Thoracic aorta (tissue), 2 donors: ENCODE data around the gene CERK. TPM values are rescaled to one million over a fixed set of nuclear protein-coding genes. Genes with fewer than 3 reads are reported as not detected.

Experiments
- ATAC-seq: fragments of 150-250 bp; one replicate; pipeline ENCODE4 v1.8.0; 2017; ENCODE audit warnings: low read depth; ENCODE audit not compliant: insufficient number of reproducible peaks, low FRiP score
- DNase-seq: peaks from one replicate; pipeline ENCODE4 v3.0.0-alpha.2; 2020; ENCODE audit warnings: low spot score
- H3K27ac ChIP-seq, 2 donors: fragments of 200-600 bp; sonication (generic); 1 replicate in 1 of 2; 2 replicates in 1 of 2; pipeline ENCODE4 v1.5.1; 2016; ENCODE audit warnings: mild to moderate bottlenecking in 2 of 2, moderate library complexity in 2 of 2
- H3K27me3 ChIP-seq: fragments of 200-600 bp; sonication (generic); replicated peaks from 2 replicates; pipeline ENCODE4 v1.6.0; 2016; ENCODE audit warnings: mild to moderate bottlenecking; ENCODE audit not compliant: insufficient read depth
- H3K36me3 ChIP-seq: fragments of 200-600 bp; sonication (generic); one replicate; pipeline ENCODE4 v1.5.1; 2016
- H3K4me1 ChIP-seq, 2 donors: fragments of 200-600 bp; sonication (generic); 1 replicate in 1 of 2; 2 replicates in 1 of 2; pipeline versions ENCODE4 v1.5.1 to v1.6.0; 2016; ENCODE audit warnings: low read depth in 2 of 2, mild to moderate bottlenecking in 1 of 2; ENCODE audit not compliant: control insufficient read depth in 1 of 2
- H3K4me3 ChIP-seq: fragments of 200-600 bp; sonication (generic); 2 replicates; pipeline ENCODE4 v1.5.1; 2016; ENCODE audit warnings: mild to moderate bottlenecking
- H3K9me3 ChIP-seq: fragments of 200-600 bp; sonication (generic); 2 replicates; pipeline ENCODE4 v1.5.1; 2016
- total RNA-seq, 2 donors: library from RNA; depleted of rRNA; stranded (reverse); fragments of >200 nt; gene quantifications; one replicate each; pipeline versions ENCODE4 v1.1.0 to v1.2.3, GENCODE V29; 2016
- TF ChIP-seq, protein P1 (sequence below): fragments of 200-600 bp; sonication (generic); IDR thresholded peaks from one replicate; pipeline ENCODE4 v1.5.1; 2019; ENCODE audit warnings: antibody characterized with exemption

Gene CERK
- total RNA-seq, 2 donors from 2014 or later: 65.5 to 72.8 TPM

- H3K27me3 ChIP-seq: no peaks in the 10 kb centered on the region
- no peaks in the 10 kb centered on the region for H3K9me3 ChIP-seq
- no peak overlapping the region for H3K4me3 ChIP-seq
- ATAC-seq (no peak), DNase-seq (no peak)
- TF ChIP-seq, protein P1, sequence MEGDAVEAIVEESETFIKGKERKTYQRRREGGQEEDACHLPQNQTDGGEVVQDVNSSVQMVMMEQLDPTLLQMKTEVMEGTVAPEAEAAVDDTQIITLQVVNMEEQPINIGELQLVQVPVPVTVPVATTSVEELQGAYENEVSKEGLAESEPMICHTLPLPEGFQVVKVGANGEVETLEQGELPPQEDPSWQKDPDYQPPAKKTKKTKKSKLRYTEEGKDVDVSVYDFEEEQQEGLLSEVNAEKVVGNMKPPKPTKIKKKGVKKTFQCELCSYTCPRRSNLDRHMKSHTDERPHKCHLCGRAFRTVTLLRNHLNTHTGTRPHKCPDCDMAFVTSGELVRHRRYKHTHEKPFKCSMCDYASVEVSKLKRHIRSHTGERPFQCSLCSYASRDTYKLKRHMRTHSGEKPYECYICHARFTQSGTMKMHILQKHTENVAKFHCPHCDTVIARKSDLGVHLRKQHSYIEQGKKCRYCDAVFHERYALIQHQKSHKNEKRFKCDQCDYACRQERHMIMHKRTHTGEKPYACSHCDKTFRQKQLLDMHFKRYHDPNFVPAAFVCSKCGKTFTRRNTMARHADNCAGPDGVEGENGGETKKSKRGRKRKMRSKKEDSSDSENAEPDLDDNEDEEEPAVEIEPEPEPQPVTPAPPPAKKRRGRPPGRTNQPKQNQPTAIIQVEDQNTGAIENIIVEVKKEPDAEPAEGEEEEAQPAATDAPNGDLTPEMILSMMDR: no peak
- H3K27ac ChIP-seq: no peak overlapping the region
- H3K4me1 ChIP-seq: no peaks in the 10 kb centered on the region
- peaks cover 64% of the 10 kb centered on the region for H3K36me3 ChIP-seq
Observed at GRCh38 chr22:46694416-46695170, 43.5 kb downstream of the CERK start.

GRCh38 chr22:46693634-46694415 is 44.2 kb downstream of the CERK start:
- Histone ChIP-seq H3K36me3 (peaks cover 64% of the 10 kb centered on the region), H3K27me3 (no peaks in the 10 kb centered on the region), H3K4me1 (no peaks in the 10 kb centered on the region), H3K27ac (no peak overlapping the region), H3K9me3 (no peaks in the 10 kb centered on the region), H3K4me3 (no peak overlapping the region)
- TF ChIP-seq, protein P1: no peak
- DNase-seq (no peak), ATAC-seq (no peak)

DNA sequence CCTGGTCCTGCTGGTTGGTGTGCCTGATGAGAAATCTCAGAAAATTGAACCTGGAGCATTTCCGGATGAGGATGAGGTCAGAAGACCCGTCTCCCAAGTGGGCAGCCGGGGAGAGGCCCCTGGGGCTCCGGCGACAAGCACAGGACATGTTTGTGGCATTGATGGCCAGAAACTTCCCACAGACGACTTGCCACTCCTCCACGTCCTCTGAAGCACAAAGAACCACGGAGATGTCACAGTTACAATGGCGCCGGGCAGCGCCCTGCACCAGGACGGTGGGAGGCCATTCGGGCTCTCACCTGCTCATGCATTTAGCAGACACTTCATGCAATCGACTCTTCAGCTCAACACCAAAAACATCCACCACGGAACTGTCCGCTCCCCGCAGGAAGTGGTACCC is 46.5 kb downstream of the CERK start:
- no peak for ATAC-seq

DNA sequence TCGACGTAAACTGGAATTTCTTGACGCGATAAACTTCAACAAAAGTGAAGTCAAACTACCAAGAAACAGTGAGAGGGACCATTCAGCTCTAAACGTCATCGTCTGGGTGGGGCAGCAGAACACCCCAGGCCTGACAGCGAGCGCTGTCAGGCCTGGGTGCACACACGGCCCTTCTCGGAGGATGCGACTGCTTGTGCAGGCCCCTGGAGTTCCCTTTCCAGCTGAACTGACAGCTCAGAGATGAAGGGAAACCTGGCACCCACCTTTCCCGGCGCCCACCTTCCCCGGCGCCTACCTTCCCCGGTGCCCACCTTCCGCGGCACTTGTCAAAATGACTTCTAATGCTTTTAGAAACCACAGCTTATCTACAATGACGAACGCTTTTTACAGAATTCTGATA is 47.9 kb downstream of the CERK start:
- peaks cover 49% of the 10 kb centered on the region for H3K36me3 ChIP-seq
- TF ChIP-seq, protein P1: no peak

More for the DNA sequence above, 46.5 kb downstream of the CERK start:
- TF ChIP-seq, protein P1: no peak
- no peak overlapping the region for H3K4me3 ChIP-seq
- no peaks in the 10 kb centered on the region for H3K4me1 ChIP-seq
- no peaks in the 10 kb centered on the region for H3K27me3 ChIP-seq
- no peak for DNase-seq
- H3K27ac ChIP-seq: no peak overlapping the region
- peaks cover 57% of the 10 kb centered on the region for H3K36me3 ChIP-seq
- no peaks in the 10 kb centered on the region for H3K9me3 ChIP-seq

GRCh38 chr22:46688949-46689348 is 49.1 kb downstream of the CERK start:
- H3K36me3 ChIP-seq: peaks cover 44% of the 10 kb centered on the region
- H3K4me1 ChIP-seq: no peaks in the 10 kb centered on the region
- H3K27me3 ChIP-seq: no peaks in the 10 kb centered on the region
- no peak overlapping the region for H3K27ac ChIP-seq
- H3K4me3 ChIP-seq: no peak overlapping the region
- no peak for ATAC-seq
- no peak for DNase-seq
- no peaks in the 10 kb centered on the region for H3K9me3 ChIP-seq
- TF ChIP-seq, protein P1: no peak

More for the DNA sequence above, 47.9 kb downstream of the CERK start:
- DNase-seq (no peak), ATAC-seq (no peak)
- Histone ChIP-seq H3K27ac (no peak overlapping the region), H3K27me3 (no peaks in the 10 kb centered on the region), H3K4me3 (no peak overlapping the region), H3K4me1 (no peaks in the 10 kb centered on the region), H3K9me3 (no peaks in the 10 kb centered on the region)
